DMS 273 (cell line): ENCODE measurements around the gene GRB7.

ENCODE experiments used
- DNase-seq: peaks from one replicate; lab custom pipeline; 2025; ENCODE audit not compliant: unreplicated experiment; lab: John Stamatoyannopoulos, UW

GRB7 gene

GRCh38 chr17:39769974-39770587 is 32.3 kb downstream of the GRB7 start:
- peak; percentile 73 for DNase-seq

- DNase-seq, result no peak
Observed at GRCh38 chr17:39772415-39772814, 34.7 kb downstream of the GRB7 start.

DNA sequence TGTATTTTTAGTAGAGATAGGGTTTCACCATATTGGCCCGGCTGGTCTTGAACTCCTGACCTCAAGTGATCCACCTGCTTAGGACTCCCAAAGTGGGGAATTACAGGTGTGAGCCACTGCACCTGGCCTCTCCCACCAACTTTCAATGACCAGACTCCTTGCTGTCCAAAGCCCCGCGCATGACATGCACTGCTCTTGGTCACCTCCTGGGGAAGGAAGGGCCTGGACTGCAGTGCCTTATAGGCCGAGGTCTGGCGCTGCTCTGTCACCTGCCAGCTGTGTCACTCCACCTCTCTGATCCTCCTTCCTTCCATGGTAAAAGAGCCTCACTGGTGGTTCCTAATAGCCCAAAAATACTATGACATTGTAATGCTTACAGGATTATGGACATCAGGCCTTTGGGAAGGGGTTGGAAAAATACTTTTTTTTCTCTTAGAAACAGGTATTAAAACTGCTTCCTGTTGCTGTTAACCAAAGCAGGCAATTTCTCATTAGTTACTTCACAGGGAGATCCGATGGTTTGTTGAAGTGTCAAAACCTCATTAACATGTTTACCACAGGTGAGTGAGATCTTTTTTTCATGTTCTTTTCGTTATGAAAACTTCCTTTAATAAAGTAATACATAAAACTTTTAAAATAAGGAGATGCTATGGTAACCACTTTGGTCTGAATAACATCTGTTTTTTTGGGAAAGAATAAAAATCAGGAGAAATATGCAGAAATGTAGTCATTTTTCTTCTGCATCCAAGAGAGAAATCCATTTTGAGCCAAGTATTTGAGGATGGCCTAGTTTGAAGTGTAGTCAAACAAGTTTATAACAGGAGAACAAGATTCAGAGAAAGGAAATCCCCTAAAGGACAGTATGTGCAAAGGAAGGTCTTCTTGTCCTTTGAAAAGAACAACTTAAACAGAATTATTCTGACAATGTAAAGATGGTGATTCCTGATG is 35.5 kb downstream of the GRB7 start:
- DNase-seq, result no peak

DNA sequence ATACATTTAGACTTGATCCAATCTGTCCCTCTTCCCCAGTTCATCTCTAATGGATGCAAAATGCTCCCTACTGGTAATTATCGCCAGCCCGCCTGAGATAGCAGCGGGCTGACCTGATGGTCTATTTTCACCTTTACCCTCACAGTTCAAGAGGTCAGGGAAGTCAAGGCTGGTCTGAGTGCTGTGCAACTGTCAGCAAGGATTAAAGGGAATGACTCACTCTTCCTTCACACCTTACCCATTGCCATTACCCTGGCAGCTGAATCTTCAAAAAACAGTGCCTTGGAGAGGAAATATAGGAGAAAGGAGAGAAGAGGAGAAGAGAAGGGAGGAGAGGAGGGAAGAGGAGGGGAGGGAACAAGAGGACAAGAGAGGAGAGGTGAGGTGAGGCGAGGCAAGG is 36.3 kb downstream of the GRB7 start:
- DNase-seq, result no peak

- no peak for DNase-seq
Observed at GRCh38 chr17:39775031-39775430, 37.3 kb downstream of the GRB7 start.

DNA sequence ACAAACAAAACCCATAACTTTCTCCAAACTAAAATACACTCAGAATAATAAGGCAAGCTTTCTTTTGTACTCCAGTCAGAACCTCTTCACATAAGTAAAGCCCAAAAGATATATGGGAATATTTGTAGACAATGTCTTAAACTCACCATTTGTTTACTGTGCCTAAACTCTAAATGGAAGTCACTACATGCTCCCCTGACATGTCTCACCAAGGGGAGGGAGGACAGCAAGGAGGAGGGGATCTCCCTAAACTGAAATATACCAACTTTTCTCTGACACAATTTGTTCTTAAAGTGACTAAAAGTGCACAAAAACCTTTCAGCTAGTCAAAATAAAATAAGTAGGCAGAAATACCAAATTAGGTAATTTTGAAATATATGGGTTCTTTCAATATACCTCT is 38.5 kb downstream of the GRB7 start:
- DNase-seq, result no peak

- DNase-seq, result no peak
Observed at GRCh38 chr17:39777534-39778365, 40.0 kb downstream of the GRB7 start.

DNA sequence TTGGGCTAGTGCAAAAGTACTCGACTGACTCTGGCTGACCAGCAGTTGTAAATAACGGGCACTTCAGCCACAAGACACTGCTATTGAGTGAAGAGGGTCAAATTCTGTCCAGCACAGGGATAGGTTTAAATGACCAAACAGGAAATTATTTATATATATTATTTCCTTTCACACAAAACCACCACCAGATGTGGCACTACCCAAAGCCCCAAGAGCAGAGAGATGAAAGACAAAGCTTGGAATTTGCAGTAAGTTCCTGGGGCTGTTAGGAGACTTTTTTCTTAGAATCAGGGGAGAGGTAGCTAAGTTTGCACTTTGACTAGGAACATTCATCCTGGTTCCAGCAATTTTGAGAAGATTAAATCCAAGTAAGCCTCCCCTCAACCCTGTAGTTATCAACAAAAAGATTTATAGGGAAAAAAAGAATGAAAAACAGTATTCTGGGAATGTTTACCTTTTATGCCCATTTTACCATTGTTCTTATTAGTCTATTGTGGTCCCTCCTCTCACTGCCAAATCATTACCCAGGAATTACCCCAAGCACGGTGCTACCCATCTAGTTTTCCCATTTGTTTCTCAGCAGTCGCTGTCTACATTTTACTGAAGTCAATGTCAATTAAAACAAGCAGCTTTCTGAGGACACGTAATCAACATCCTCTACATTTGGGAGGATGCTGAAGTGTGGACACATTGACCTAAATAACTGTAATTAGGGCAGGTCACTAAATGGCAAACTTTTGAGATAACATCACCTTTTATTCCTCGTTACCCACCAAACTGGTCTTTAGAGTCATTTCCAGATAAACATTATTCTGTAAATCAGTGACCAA is 43.5 kb downstream of the GRB7 start:
- DNase-seq, result no peak

DNA sequence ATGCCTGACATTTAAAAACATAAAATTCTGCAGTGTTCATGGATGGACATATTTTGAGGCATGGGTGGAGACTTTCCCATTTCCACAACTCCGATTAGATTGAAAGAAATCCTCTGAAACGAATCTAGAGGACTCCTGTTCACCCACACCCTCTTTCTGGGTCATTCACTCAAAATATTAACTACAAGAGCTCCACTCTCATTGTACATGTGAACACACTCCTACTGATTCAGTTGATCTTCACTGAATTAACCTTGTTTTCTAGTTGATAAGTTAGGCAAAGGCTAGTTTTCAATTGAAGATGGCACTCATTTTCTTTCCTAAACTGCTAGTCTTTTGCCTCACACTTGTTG is 44.1 kb downstream of the GRB7 start:
- no peak for DNase-seq

DNA sequence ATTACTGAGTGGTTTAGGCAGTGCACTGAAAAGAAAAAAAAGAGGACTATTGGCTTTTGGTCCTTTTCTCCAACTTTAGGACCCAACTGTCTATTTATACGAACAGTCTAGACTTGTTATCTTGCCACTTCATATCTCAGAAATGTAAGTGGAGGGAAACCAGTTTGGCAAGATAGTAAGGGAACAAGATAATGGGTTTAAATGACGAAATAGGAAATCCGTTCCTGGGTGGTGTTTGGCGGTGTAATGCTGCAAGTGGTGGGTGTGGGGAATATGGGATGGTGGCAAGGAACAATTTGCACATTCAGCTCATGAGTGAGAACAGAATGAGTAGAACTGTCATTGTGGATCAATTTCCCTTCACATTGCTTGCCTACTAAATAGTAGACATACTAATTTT is 44.7 kb downstream of the GRB7 start:
- DNase-seq, result no peak

DNA sequence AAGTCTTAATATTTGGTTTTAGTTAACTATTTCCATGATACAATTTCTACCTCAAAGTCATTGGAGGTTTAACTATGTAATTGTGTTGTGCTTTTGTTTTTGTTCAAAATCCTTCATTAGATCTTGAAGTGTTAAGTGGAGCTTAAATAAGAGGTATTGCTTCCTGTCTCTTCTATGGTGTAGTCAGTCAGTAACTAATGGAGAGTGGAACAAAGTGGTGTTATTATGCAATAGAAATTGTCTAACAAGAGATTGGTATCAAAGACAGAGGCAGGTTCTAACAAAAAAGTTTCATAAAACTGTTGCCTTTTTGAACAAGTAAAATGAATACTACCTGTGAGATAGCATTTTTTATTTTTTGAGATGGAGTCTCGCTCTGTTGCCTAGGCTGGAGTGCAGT is 45.2 kb downstream of the GRB7 start:
- DNase-seq, result no peak

- DNase-seq, result no peak
Observed at GRCh38 chr17:39787041-39787440, 49.3 kb downstream of the GRB7 start.

GRCh38 chr17:39787743-39788484 is 50.2 kb downstream of the GRB7 start:
- DNase-seq, result no peak

DNA sequence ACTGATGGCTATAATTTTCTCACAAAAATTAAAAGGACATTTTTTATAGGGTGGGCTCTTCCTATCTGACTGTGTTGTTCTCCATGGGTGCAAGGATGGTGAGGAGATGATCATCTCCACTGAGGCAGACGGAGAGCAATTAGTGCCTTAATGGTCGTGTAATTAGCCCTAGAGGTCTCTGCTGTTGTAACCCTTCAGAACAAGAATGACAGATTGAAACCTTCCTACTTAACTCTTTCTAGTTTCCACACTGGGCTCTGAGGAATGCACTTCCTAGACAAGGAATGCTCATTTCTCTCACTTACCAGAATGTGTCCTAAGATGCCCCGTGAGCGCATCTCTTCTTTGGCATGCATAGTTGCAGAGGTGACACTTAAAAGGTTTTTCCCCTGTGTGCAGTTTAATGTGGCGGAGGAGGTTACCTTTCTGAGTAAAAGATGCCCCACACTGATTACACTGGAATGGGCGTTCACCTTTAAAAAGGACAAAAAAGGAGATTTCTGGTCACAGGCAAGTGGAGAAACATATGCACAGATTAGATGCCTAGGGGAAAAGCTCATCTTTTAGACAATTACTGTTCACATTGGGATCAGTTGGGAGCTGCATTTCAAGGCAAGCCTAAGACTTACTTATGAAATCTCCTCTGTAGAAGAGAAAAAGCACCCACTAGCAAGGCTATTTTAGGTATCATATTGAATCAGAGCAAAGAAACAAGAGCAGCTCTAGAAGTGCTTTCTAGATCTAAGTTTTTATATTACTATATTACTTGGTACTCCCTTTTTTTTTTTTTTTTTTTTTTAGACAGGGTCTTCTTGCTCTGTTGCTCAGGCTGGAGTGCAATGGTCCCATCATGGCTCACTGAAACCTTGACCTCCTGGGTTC is 53.6 kb downstream of the GRB7 start:
- no peak for DNase-seq

DNA sequence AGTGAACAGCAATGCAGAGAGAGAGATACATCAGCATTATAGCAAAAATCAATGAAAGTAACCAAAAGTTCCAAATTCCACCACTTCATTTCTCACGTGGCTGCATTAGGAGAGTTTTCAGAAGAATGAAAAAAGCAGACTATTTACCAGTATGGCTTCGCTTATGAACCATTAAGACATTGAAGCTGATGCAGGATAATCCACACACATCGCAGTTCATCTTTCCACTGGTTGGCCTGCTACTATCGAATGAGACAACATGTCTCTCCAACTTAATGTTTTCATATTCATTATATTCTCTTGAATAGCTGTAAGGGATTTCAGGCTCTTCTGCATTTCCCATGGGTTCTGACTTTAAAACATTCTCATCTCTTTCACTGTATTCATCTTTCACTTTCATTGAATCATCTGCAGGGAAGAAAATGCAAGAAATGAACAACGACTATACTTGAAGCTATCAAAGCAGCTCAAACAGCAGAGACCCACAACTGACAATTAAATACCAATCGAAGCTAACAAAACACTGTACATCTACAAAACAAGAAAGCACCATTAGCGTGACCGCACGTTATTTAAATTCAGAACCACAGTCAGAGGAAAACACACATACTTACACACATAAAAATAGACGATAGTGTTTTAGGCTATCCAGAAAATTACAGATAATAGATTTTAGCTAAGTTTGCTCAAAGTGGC is 54.9 kb downstream of the GRB7 start:
- DNase-seq, result no peak

DNA sequence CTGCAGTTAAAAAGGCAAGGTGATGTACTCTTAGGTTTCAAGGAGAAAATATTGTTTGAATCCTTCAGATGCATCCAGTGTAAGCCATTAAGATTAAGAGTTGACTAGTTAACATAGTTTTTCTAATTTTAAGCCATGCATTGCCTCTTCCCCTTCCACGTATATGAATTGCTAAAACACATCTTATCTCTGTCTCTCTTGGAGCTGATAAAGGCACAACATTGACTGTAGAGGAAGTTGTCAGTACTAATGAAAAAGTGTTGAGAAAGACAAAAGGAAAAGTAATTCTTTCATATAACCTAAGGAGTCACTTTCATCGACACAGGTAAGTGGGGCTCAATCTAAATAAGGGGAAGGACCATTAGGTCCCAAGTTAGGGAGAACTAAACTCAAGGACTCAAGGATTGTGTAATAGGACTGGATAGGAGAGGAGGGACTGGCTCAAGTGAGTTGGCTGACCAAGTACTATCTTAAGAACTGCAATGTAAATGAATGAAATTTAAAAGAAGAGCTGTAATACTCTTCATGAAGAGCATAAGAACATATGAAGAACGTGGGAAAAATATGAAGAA is 55.6 kb downstream of the GRB7 start:
- no peak for DNase-seq

GRCh38 chr17:39794249-39794970 is 56.7 kb downstream of the GRB7 start:
- no peak for DNase-seq
